Skin of body (tissue), 2 donors: ENCODE measurements around the gene CPLX1. TPM values are rescaled to one million over a fixed set of nuclear protein-coding genes. Genes with fewer than 3 reads are reported as not detected.
"Not testable (repeated sequence)": the region's sequence is repeated elsewhere in the genome, so short reads cannot be mapped to it uniquely, and the experiment has no call there.

Source experiments
- DNase-seq: peaks from one replicate; lab custom pipeline; 2025; lab: John Stamatoyannopoulos, UW
- total RNA-seq: library from RNA; depleted of rRNA; stranded (reverse); fragments of >200 nt; gene quantifications from one replicate; pipeline ENCODE4 v1.2.3, GENCODE V29; 2014

The CPLX1 gene
- total RNA-seq, 1 donor from 2014 or later: 0.30 TPM

DNA sequence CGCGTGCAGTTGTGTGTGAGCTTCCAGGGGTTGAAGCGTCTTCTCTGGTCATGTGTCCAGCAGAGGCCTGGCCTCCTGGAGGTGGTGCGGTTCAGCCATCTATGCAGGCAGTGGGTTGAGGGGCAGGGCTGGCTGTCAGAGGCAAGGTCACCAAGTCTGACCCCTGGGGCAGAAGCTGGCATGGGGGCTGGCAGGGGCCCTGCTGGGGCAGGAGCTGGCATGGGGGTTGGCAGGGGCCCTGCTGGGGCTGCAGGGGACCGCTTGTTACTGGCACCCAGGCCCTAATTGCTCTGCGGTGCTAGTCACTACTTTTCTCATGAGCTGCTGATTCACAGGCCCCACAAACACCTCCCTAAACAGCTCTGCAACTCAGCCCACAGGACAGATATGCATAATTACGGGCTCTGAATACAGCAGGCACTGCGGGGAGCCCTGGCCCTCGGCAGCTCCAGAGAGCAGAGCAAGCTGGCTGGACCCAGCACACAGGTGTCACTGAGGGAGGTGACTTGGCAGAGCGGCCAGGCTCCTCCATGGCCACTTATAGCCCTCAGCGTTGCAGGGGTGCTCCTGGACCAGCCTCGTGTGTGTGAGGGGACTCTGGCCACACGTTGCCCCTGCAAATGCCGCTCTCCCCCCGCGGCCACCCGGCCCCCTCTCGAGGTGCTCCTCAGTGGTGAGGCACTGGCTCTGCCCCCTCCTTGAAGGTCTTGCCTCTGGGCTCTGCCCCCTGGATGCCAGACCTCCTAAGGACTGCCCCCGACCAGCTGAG, 32.7 kb downstream of the CPLX1 start:
- DNase-seq: no peak

DNA sequence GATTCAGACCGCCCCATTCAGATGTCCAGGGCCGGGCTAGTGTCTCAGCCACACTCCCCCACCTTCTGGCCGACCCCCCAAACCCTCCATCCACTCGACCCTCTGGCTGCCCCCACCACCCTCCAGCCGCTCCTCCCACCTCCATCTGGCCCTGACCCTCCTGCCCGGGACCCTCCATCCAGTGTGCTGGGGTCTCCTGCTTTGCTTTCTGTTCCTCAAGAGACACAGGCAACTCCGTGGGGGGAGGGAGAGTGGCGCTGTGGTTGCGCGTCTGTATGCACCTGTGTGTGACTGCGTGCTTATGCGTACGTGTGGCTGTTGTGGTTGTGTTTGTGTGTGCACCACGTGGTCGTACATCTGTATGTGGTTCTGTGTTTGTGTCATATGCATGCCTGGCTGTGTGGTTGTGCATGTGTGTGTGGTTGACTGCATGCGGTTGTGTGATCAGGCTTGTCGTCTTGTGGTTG, 33.3 kb downstream of the CPLX1 start:
- DNase-seq: no peak

DNA sequence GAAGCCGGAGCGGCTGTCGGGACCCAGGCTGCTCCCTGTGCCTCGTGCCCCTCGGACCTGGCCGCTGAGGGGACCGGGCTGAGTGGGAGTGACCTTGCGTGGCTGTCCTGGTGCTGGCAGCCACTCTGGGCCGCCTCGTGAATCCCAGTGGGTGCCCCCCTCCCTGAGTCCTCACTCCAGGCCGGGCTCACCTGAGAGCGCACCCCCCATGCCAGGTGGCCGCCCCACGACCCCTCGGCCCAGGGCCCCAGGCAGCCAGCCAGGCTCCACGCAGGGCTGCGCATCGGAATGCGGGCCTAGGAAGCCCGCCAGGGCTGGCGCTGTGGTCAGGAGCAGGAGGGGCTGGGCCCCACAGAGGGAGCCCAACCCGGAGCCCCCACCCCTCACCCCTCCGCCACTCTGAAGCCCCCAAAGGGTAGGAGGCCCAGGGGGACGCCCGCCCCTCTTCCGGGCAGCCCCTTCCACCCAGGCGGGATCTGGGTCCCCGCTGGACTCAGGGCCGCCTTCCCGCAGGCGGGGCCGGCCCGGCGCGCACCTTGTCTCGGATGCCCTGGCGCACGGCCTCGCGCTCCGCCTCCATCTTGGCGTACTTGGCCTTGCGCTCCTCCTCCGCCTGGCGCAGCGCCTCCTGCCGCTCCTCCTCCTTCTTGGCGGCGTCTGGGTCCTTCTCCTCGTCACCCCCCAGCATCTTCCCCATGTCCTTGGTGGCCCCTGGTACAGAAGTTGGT, 33.9 kb downstream of the CPLX1 start:
- no peak for DNase-seq

DNA sequence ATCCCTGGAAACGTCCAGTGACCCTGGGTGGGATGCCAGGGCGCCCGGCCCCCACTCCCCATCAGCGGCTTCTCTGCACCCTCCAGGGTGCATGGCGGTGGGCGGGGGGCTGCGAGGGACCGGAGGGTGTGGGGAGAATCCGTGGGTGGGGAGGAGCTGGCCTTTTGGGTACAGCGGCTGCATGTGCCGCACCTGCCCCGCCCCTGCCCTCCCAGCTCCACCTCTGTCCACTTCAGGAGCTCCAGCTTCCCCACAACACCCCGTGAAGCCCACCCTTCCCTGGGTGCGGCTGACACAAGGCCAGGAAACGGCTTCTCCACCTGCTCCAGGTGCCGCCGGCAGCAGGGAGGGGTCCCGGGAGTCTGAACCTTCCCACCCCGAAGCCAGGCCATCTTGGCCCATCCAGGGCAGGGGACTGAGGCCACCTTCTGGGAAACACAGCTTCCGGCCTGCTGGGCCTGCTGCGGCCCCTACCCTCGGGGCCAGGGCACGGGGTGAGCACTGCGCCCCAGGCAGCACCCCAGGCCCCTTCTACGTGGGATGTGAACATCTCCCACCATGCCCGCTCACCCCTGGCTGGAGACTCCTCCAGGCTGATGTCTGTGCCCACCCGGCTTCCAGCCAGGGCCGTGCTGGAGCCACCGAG, 34.6 kb downstream of the CPLX1 start:
- no peak for DNase-seq

- DNase-seq: no peak
These were observed 35.5 kb downstream of the CPLX1 start for GRCh38 chr4:790466-790820.

DNA sequence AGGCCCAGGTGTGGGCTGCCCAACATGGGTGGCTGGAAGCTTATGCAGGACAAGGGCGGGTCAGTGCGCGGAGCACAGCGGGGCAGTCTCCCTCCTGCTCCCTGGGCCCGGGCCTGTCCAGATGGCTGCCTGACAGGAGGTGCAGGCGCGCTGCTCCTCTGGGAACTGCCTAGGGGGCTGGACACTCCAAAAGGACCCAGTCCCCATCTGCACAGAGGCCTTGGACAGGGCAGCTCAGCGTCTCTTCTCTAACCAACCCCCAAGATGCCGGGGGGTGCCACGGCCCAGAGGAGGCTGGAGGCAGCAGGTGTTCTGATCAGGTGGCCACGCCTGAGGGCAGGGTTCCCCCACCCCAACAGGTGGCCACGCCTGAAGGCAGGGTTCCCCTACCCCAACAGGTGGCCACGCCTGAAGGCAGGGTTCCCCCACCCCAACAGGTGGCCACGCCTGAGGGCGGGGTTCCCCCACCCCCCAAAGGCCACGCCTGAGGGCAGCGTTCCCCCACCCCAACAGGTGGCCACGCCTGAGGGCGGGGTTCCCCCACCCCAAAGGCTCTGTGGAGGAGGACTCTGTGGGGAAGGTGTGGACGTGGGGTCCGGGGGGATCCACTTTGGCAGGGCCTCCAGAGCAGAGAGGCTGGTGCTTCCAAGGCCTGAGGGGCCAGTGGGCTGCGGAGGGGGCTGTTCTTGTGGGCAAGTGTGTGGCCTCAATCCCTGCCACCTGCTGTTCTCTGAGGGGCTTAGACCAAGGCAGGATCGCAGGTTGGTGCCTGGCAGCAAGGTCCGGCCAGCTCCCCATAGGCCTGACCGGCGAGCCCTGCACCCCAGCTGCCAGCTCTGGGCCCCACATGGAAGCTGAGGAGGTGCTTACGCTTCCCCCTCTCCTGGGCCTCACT, 36.1 kb downstream of the CPLX1 start:
- no peak for DNase-seq

- no peak for DNase-seq
These were observed 37.2 kb downstream of the CPLX1 start for GRCh38 chr4:788636-789297.

GRCh38 chr4:788006-788635, 37.8 kb downstream of the CPLX1 start:
- no peak for DNase-seq

DNA sequence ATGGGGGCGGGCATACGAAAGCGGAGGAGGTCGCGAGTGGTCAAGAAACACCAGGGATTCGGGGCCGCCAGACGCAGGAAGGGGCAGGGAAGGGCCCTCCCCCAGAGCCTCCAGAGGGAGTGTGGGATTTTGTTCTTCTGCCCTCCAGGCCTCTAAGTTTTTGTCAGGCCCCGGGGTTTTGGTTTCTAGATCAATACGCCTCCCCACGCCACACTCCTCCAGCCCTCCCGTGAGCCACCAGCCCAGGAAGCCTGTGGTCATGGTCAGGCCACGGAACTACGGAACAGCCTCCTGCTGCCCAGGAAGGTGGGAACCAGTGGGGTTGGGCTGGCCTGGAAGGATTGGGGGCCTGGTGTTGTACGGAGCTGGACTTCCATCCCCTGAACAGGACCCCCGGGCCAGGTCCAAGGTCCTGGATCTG, 38.4 kb downstream of the CPLX1 start:
- DNase-seq: no peak

GRCh38 chr4:786861-787300, 39.0 kb downstream of the CPLX1 start:
- DNase-seq: no peak

GRCh38 chr4:786074-786741, 39.7 kb downstream of the CPLX1 start:
- DNase-seq: no peak

DNA sequence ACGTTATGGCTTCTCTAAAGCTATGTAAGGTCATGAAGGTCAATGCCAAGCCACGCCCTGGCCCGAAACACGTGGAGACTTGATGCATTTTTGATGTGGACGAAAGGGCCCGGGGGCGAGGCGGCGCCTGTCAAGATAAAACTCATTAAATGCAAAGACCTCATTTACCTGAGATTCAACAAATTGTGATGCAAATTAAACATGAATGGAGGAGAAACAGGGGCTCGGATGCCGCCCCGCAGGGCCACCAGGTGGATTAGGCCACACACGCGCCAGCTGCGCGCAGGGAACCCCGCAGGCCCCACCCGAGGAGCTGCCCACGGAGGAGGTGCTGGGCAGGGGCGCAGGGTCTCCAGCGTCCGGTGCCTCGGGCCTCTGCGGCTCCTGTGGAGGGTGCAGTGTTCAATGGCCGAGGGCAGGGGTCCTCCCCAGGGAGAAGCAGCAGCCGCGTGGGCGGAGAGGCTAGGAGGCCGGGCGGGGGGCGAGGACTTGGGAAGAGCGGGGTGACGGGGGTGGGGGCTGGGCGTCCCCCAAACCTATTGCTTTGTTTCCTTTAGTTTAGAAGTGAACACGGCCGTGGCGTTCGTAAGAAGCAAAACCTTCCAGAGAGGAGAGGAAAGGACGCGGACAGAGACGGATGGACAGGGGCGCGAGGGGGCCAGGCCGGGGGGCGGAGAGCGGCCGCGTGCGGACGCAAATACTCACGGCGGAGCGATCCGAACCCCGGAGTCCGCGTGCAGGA, 40.4 kb downstream of the CPLX1 start:
- no peak for DNase-seq

- DNase-seq: no peak
These were observed 41.3 kb downstream of the CPLX1 start for GRCh38 chr4:784401-785331.

DNA sequence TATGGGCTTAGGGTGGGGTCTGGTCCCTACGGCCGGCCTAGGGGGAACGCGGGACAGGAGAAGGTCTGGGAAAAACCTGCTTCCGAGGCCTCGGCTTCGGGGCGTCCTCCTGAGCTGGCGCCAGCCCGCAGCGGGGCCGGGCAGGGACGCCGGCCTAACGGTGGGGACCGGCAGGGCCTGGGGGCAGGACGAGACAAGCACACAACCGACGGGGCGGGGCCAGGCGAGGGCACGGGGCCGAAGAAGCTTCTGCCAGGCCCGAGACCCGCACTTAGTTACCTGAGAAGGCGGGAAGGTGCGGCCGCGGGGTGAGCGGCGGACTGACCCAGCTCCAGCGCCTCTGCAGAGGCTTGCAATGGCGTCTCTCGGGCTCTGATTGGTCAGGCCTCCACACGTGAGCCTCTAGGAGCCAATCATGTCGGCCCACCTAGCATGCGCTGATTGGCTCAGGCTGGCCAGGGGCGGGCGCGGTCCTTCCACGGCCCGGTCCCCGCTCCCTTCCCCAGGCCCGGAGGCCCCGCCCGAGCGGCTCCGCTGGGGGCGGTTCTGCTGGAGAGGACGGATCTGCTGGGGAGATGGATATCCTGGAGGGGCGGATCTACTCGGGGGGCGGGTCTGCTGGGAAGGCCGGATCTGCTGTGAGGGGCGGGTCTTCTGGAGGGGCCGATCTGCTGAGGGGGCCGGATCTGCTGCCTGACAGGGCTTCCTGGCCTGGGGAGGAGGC, 44.3 kb downstream of the CPLX1 start:
- DNase-seq: peak; percentile 99

GRCh38 chr4:780716-781492, 45.0 kb downstream of the CPLX1 start:
- DNase-seq: no peak

- not testable (repeated sequence) for DNase-seq
These were observed 45.7 kb downstream of the CPLX1 start for GRCh38 chr4:780255-780654.
